GM19372 (cell line): ENCODE results near the gene INTS7.
"Not testable (repeated sequence)": the region's sequence is repeated elsewhere in the genome, so short reads cannot be mapped to it uniquely, and the experiment has no call there.

ENCODE experiments used
- ATAC-seq: cut with Tn5 transposase; IDR thresholded peaks from one replicate; pipeline ENCODE4 v1.9.1; 2021; ENCODE audit warnings: mild to moderate bottlenecking, low read depth, moderate library complexity; ENCODE audit not compliant: unreplicated experiment

The INTS7 gene

GRCh38 chr1:211939876-211940468, 95.4 kb downstream of the INTS7 start:
- ATAC-seq, result peak; percentile 77

GRCh38 chr1:211938561-211938997, 96.8 kb downstream of the INTS7 start:
- ATAC-seq, result peak; percentile 26

DNA sequence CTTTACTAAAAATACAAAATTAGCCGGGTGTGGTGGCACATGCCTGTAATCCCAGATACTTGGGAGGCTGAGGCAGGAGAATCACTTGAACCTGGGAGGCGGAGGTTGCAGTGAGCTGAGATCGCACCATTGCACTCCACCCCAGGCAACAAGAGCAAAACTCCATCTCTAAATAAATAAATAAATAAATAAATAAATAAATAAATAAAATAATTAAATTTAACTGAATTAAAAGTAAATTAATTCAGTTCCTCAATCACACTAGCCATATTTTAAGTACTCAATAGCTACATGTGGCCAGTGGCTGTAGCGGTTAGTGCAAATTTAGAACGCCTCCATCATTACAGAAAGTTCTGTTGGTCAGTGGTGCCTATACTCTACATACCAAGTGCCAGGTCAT, 97.9 kb downstream of the INTS7 start:
- not testable (repeated sequence) for ATAC-seq

DNA sequence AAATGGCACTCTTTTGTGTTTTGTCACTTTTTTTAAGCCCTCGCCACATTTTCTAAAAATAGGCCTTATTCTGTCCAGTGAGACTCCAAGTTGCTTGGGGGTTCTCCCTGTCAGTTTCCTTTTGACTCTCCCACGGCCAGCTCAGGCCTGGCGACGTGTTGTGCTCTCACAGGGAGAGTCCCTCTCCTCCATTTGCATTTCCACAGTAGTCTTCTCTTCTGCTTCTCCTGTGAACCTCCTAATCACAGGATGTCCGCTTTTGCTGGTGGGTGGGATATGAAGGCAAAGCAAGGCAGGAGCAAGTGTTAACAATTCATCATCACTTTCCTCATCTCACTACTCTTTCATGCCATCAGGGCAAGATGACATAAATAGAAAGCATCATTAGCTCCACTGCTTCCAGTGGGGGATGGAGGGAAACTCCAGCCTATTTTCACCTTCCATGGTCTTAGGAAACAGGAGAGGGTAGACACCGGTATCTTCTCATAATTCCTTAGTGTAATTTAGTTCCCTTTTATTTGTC, 99.8 kb downstream of the INTS7 start:
- peak; percentile 64 for ATAC-seq

- ATAC-seq, result no peak
Measured at GRCh38 chr1:211933946-211934714, 101.2 kb downstream of the INTS7 start.

DNA sequence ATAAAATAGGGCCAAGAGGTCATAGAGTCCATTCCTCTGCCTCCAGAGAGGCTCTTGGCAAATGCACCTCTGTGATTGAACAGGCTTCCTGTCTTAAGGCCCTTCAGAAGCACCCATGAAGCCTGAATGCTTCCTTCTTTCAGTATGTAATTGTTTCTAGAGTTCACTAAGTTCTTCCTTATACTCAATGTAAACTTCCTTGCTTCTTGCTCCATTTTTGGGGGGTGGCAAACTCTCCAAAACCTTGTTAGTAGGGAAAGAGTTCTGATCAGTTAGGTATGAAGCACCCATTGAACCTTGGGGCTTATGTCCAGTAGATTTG, 102.5 kb downstream of the INTS7 start:
- ATAC-seq, result no peak

DNA sequence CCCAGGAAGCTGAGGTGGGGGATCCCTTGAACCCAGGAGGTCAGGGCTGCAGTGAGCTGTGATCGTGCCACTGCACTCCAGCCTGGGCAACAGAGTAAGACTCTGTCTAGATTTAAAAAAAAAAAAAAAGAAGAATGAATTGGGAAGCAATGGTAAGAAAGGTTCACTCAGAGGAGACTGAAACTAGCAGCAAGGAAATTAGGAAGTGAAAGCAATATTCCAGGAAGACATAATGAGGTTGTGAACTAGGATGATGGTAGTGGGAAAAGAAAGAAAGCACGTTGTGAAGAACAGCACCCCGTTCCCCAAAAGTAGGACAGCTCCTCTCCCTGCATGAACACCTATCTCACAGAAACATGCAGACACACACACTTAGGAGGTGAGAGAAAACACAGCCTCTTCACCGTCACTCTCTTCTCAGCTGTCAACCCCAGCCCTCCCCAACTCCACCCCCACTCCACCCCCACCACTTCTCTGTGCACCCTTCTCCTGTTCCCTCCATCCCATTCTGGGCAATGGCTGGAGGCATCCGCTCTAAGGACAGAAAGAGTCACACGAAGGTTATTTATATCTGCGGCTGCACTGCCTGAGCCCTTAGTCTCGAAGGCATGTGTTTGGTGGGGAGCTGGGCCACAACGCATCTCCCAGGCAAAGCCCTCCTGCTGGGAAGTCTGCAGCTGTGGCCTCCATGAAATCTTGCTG, 103.0 kb downstream of the INTS7 start:
- ATAC-seq, result no peak

DNA sequence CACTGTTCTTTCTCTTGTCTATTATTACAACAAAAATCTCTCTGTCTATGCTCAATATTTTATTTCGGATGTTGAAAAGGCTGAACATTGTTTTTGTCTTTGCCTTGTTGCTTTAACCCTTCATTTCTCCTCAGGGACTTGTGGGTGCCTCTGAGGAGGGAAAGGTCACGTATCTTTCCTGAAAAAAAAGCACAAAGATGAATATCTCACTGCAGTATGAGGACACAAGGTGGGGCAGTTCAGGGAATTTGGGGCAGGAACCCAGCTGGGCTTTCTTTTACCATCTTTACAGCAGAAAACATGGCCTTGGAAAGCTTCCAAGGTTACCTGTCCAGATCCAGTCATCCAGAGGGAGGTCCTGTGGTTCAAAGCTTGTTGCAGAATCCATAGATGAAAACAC, 105.7 kb downstream of the INTS7 start:
- ATAC-seq, result no peak

GRCh38 chr1:211928993-211929637, 106.2 kb downstream of the INTS7 start:
- no peak for ATAC-seq

- no peak for ATAC-seq
Measured at GRCh38 chr1:211928290-211928801, 107.0 kb downstream of the INTS7 start.

DNA sequence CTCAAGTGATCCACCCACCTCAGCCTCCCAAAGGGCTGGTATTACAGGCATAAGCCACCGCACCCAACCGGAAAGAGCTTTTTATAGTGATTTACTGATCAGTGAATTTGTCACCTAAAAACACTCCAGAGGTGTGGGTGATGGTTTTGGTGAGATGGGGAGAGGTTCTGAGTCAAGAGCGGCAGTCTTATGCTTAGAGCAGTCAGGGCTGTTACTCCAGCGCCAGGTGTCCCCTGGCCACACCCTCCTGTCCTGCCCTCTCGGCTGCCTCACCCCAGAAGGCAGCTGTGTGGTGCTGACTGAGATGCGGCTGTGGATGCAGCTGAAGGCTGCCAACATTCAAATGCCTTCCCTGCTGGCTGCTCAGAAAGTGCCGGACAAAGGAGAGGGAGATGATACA, 110.3 kb downstream of the INTS7 start:
- no peak for ATAC-seq

- no peak for ATAC-seq
Measured at GRCh38 chr1:211924256-211924655, 111.1 kb downstream of the INTS7 start.

- ATAC-seq, result no peak
Measured at GRCh38 chr1:211923095-211923494, 112.3 kb downstream of the INTS7 start.

- no peak for ATAC-seq
Measured at GRCh38 chr1:211921579-211922095, 113.7 kb downstream of the INTS7 start.

GRCh38 chr1:211920602-211921226, 114.6 kb downstream of the INTS7 start:
- no peak for ATAC-seq

DNA sequence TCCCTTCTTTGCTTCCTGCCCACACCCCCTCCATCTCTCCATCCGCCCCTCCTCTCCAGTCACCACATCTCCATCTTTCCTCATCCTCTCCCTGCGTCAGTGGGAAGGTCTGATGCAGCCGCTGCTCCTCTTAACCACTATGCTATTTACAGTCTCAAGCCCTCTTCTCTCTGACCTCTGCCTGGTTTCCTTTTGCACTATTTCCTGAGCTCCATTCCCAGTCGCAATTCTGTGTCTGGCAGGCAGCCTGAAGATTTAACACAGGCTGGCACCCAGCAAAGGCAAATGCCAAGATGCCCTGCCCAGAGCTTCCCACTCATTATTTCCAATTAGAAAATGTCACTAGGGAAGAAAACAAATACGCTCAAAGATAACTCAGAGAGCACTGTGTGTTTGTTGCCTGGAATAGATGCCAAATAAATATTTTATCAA, 115.2 kb downstream of the INTS7 start:
- no peak for ATAC-seq

- no peak for ATAC-seq
Measured at GRCh38 chr1:211918843-211919414, 116.4 kb downstream of the INTS7 start.

GRCh38 chr1:211916458-211916857, 118.9 kb downstream of the INTS7 start:
- not testable (repeated sequence) for ATAC-seq

- no peak for ATAC-seq
Measured at GRCh38 chr1:211915924-211916323, 119.4 kb downstream of the INTS7 start.
